ENCODE results near the gene TMEM185B.
"Not testable (repeated sequence)": the region's sequence is repeated elsewhere in the genome, so short reads cannot be mapped to it uniquely, and the experiment has no call there.

Gene TMEM185B

GRCh38 chr2:120206022-120206581, 17.1 kb downstream of the TMEM185B start:
- DNase-seq (ENCODE audit: low read depth) = no peak

- DNase-seq (ENCODE audit: low read depth) = no peak
Observed at GRCh38 chr2:120204945-120205670, 18.1 kb downstream of the TMEM185B start.

- DNase-seq (ENCODE audit: low read depth) = no peak
Observed at GRCh38 chr2:120204417-120204816, 18.8 kb downstream of the TMEM185B start.

GRCh38 chr2:120204022-120204405, 19.2 kb downstream of the TMEM185B start:
- DNase-seq (ENCODE audit: low read depth) = no peak

GRCh38 chr2:120203251-120204021, 19.8 kb downstream of the TMEM185B start:
- no peak for DNase-seq (ENCODE audit: low read depth)

- not testable (repeated sequence) for DNase-seq (ENCODE audit: low read depth)
Observed at GRCh38 chr2:120199817-120200459, 23.3 kb downstream of the TMEM185B start.

- DNase-seq (ENCODE audit: low read depth) = no peak
Observed at GRCh38 chr2:120195553-120195952, 27.6 kb downstream of the TMEM185B start.

GRCh38 chr2:120192280-120192679, 30.9 kb downstream of the TMEM185B start:
- no peak for DNase-seq (ENCODE audit: low read depth)

- DNase-seq (ENCODE audit: low read depth) = no peak
Observed at GRCh38 chr2:120189189-120189588, 34.0 kb downstream of the TMEM185B start.

GRCh38 chr2:120182019-120182560, 41.1 kb downstream of the TMEM185B start:
- no peak for DNase-seq (ENCODE audit: low read depth)

GRCh38 chr2:120180066-120180465, 43.1 kb downstream of the TMEM185B start:
- no peak for DNase-seq (ENCODE audit: low read depth)

- no peak for DNase-seq (ENCODE audit: low read depth)
Observed at GRCh38 chr2:120179396-120179795, 43.8 kb downstream of the TMEM185B start.

- no peak for DNase-seq (ENCODE audit: low read depth)
Observed at GRCh38 chr2:120177973-120178372, 45.2 kb downstream of the TMEM185B start.

- peak; percentile 46 for DNase-seq (ENCODE audit: low read depth)
Observed at GRCh38 chr2:120177001-120177621, 46.1 kb downstream of the TMEM185B start.

GRCh38 chr2:120176526-120176925, 46.7 kb downstream of the TMEM185B start:
- no peak for DNase-seq (ENCODE audit: low read depth)

- DNase-seq (ENCODE audit: low read depth) = no peak
Observed at GRCh38 chr2:120174963-120175581, 48.1 kb downstream of the TMEM185B start.

Data from stimulated activated CD8-positive, alpha-beta memory T cell treated with anti-CD3 and anti-CD28 coated beads, Interleukin-15, amount 100 ng/mL, for 1 hour (primary cell).